Retinal pigment epithelial cell (primary cell): ENCODE results near the gene XIRP2.
"Not testable (repeated sequence)": the region's sequence is repeated elsewhere in the genome, so short reads cannot be mapped to it uniquely, and the experiment has no call there.

ENCODE experiments used
- DNase-seq: peaks from one replicate; pipeline ENCODE4 v3.0.0-alpha.2; 2010; ENCODE audit warnings: low read depth
- H3K4me3 ChIP-seq: 2 replicates; pipeline ENCODE4 v1.5.1; 2011; ENCODE audit warnings: mild to moderate bottlenecking, low read length, control low read depth, moderate library complexity
- CTCF ChIP-seq: conservative IDR thresholded peaks from 2 replicates; pipeline ENCODE4 v1.5.1; 2011; ENCODE audit warnings: low read depth, low read length, control low read depth, inconsistent platforms

XIRP2 gene

GRCh38 chr2:167057446-167057845, 169.2 kb downstream of the XIRP2 start:
- no peak for TF ChIP-seq CTCF
- H3K4me3 ChIP-seq, result no peak overlapping the region

GRCh38 chr2:167059173-167059572, 170.9 kb downstream of the XIRP2 start:
- no peak for TF ChIP-seq CTCF
- H3K4me3 ChIP-seq, result no peak overlapping the region
- DNase-seq, result no peak

More at GRCh38 chr2:167057446-167057845, 169.2 kb downstream of the XIRP2 start:
- DNase-seq, result no peak

GRCh38 chr2:167069855-167070254, 181.6 kb downstream of the XIRP2 start:
- no peak for TF ChIP-seq CTCF
- H3K4me3 ChIP-seq, result no peak overlapping the region
- no peak for DNase-seq

- not testable (repeated sequence) for DNase-seq, H3K4me3 ChIP-seq
These were observed 187.4 kb downstream of the XIRP2 start for GRCh38 chr2:167075708-167076107.

- DNase-seq, H3K4me3 ChIP-seq: not testable (repeated sequence)
These were observed 210.7 kb downstream of the XIRP2 start for GRCh38 chr2:167098931-167099330.

- H3K4me3 ChIP-seq, result no peak overlapping the region
- no peak for TF ChIP-seq CTCF
- DNase-seq, result no peak
These were observed 212.2 kb downstream of the XIRP2 start for GRCh38 chr2:167100506-167100905.

GRCh38 chr2:167103028-167103756, 214.9 kb downstream of the XIRP2 start:
- TF ChIP-seq CTCF, result no peak
- no peak for DNase-seq

GRCh38 chr2:167103757-167104133, 215.5 kb downstream of the XIRP2 start:
- TF ChIP-seq CTCF, result no peak
- DNase-seq, result no peak
- no peak overlapping the region for H3K4me3 ChIP-seq

More at GRCh38 chr2:167103028-167103756, 214.9 kb downstream of the XIRP2 start:
- no peak overlapping the region for H3K4me3 ChIP-seq
